ENCODE data around the gene MYG1.

- TF ChIP-seq CTCF (IDR thresholded peaks at IDR 0.05) = no peak
- TF ChIP-seq POLR2AphosphoS5 (IDR thresholded peaks at IDR 0.05) = no peak
- TF ChIP-seq POLR2A (IDR thresholded peaks at IDR 0.05) = no peak
These were observed 8.8 kb downstream of the MYG1 start for GRCh38 chr12:53308276-53308675.

Data from suprapubic skin (tissue), 4 donors.